Urinary bladder (tissue), 4 donors: ENCODE measurements around the gene GH1. TPM values are rescaled to one million over a fixed set of nuclear protein-coding genes. Genes with fewer than 3 reads are reported as not detected.
"Not testable (repeated sequence)": the region's sequence is repeated elsewhere in the genome, so short reads cannot be mapped to it uniquely, and the experiment has no call there.

ENCODE experiments used
- DNase-seq: peaks from one replicate; pipeline ENCODE4 v3.0.0-alpha.2; 2015; ENCODE audit errors: extremely low spot score
- H3K27ac ChIP-seq: one replicate; pipeline ENCODE4 v1.5.1; 2013; ENCODE audit warnings: low read depth, mild to moderate bottlenecking, moderate library complexity
- H3K36me3 ChIP-seq: one replicate; pipeline ENCODE4 v1.6.1; 2013; ENCODE audit warnings: mild to moderate bottlenecking, moderate library complexity; ENCODE audit not compliant: insufficient read depth
- H3K4me1 ChIP-seq: one replicate; pipeline ENCODE4 v1.6.1; 2013; ENCODE audit warnings: mild to moderate bottlenecking, moderate library complexity; ENCODE audit not compliant: insufficient read depth
- H3K4me3 ChIP-seq: one replicate; pipeline ENCODE4 v1.5.1; 2013; ENCODE audit warnings: low read depth, low read length
- WGBS: extraction: QIAGEN DNeasy Blood & Tissue Kit; methylation state at CpG from one replicate; pipeline ENCODE4 v1.1.7; 2013; 5-methylcytosine and 5-hydroxymethylcytosine counted together
- polyA plus RNA-seq: library from polyadenylated mRNA; stranded (reverse); fragments of 200-250 nt; gene quantifications from one replicate; pipeline ENCODE4 v1.2.3, GENCODE V29; 2013
- small RNA-seq: library from RNA; depleted of rRNA; stranded (forward); fragments of <200 nt; gene quantifications from one replicate; pipeline ENCODE3, GENCODE V24; 2014
- total RNA-seq: library from RNA; depleted of rRNA; stranded (reverse); fragments of >200 nt; gene quantifications from one replicate; pipeline ENCODE4 v1.2.3, GENCODE V29; 2014
- donor health status: healthy with polysubstance abuse.
- donor health status: healthy.

Gene GH1
- total and polyA plus RNA-seq, 2 donors = 0.11 TPM; not detected in 1

GRCh38 chr17:63869491-63870291 lies 48.9 kb downstream of the GH1 start:
- H3K4me3 ChIP-seq, DNase-seq, H3K27ac ChIP-seq, H3K36me3 ChIP-seq, H3K4me1 ChIP-seq: not testable (repeated sequence)
- 48% methylated on average over 9 of the region's 9 CpGs for WGBS

Small RNAs within 50 kb of the gene (small RNA-seq; reads per million reads assigned to genes)
- gene AC040958.1 (not detected), gene AC127029.1 (not detected), gene GH1 (not detected)

Other genes starting within 250 kb of the GH1 start
- gene LIMD2, start 218.7 kb downstream of the GH1 start, total RNA-seq = 9.4 TPM
- gene LIMD2, start 218.7 kb downstream of the GH1 start, polyA plus RNA-seq = 12.0 TPM
- 41.7 TPM for gene STRADA, start 177.0 kb downstream of the GH1 start, total RNA-seq
- 24.9 TPM for gene STRADA, start 177.0 kb downstream of the GH1 start, polyA plus RNA-seq
- 63.6 TPM for gene CCDC47, start 145.2 kb downstream of the GH1 start, total RNA-seq
- 53.8 TPM for gene CCDC47, start 145.2 kb downstream of the GH1 start, polyA plus RNA-seq
- 138 TPM for gene DDX42, start 144.7 kb downstream of the GH1 start, total RNA-seq
- gene DDX42, start 144.7 kb downstream of the GH1 start, polyA plus RNA-seq = 67.3 TPM
- 25.2 TPM for gene PSMC5, start 91.4 kb downstream of the GH1 start, total RNA-seq
- gene PSMC5, start 91.4 kb downstream of the GH1 start, polyA plus RNA-seq = 183 TPM
- 27.1 TPM for gene FTSJ3, start 91.2 kb downstream of the GH1 start, total RNA-seq
- gene FTSJ3, start 91.2 kb downstream of the GH1 start, polyA plus RNA-seq = 38.0 TPM
- gene SMARCD2, start 76.2 kb downstream of the GH1 start, total RNA-seq = 58.1 TPM
- 95.0 TPM for gene SMARCD2, start 76.2 kb downstream of the GH1 start, polyA plus RNA-seq
- not detected for gene CSH2, start 45.2 kb downstream of the GH1 start, total RNA-seq
- gene CSH2, start 45.2 kb downstream of the GH1 start, polyA plus RNA-seq = not detected
- gene GH2, start 36.9 kb downstream of the GH1 start, total RNA-seq = not detected
- gene GH2, start 36.9 kb downstream of the GH1 start, polyA plus RNA-seq = not detected
- 0.42 TPM for gene CSH1, start 22.3 kb downstream of the GH1 start, total RNA-seq
- gene CSH1, start 22.3 kb downstream of the GH1 start, polyA plus RNA-seq = not detected
- gene CSHL1, start 7.6 kb downstream of the GH1 start, total RNA-seq = not detected
- gene CSHL1, start 7.6 kb downstream of the GH1 start, polyA plus RNA-seq = not detected
- gene CD79B, start 13.5 kb upstream of the GH1 start, total RNA-seq = 1.3 TPM
- 7.2 TPM for gene CD79B, start 13.5 kb upstream of the GH1 start, polyA plus RNA-seq
- gene SCN4A, start 54.1 kb upstream of the GH1 start, total RNA-seq = 1.6 TPM
- 0.65 TPM for gene SCN4A, start 54.1 kb upstream of the GH1 start, polyA plus RNA-seq
- 0.42 TPM for gene PRR29, start 79.5 kb upstream of the GH1 start, total RNA-seq
- gene PRR29, start 79.5 kb upstream of the GH1 start, polyA plus RNA-seq = 0.34 TPM
- gene ICAM2, start 101.8 kb upstream of the GH1 start, total RNA-seq = 29.0 TPM
- 38.3 TPM for gene ICAM2, start 101.8 kb upstream of the GH1 start, polyA plus RNA-seq
- 10.0 TPM for gene ERN1, start 211.3 kb upstream of the GH1 start, total RNA-seq
- 9.1 TPM for gene ERN1, start 211.3 kb upstream of the GH1 start, polyA plus RNA-seq